ENCODE data around the gene CREB3.
A peak's percentile ranks its signal among the peaks of the same experiment; 100 is the strongest.

CREB3 gene

DNA sequence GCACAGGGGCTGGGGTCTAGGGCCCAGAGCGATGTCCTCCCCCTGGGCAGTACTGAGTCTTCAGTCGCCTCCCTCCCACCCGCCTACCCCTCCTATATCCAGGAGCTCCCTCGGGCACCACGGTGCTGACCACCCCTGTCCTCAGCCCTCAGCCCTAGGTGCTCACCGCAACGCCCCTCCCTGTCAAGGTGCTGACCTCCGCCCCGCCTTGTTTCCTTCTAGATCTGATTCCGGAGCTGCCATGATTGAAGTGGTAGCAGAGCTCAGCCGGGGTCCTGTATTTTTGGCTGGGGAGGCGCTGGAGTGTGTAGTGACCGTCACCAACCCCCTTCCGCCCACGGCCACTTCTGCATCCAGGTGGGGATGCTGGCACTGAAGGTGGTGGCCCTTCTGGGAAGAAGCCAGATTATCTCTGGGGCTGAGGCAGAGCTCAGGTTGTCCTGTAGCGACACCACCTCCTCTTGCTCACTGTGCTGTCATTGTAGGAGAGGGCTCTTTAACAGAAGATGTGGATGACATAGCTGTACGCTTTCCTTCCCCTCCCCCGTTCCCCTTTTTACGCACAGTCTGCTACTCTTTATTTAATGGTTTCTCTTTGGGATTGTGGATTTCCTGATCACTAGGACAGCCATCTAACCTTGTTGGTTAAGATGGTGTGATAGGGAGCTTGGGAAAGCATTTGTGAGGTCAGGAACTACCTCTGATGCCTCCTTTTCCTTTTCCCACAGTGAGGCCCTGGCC lies 17.2 kb downstream of the CREB3 start:
- no peak for DNase-seq (ENCODE audit: low read depth)

DNA sequence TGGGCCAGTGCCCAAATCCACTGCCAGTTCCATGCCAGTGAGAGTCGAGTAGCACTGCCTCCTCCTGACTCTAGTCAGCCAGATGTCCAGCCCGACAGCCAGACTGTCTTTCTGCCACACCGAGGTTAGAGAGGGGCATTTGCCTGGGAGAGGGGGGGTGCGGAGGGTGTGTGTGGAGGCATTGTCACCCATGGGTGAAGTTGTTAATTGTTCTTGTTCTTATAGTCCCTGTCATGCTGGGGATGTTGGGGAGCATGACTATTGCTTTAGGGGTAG lies 17.7 kb downstream of the CREB3 start:
- DNase-seq (ENCODE audit: low read depth), result no peak

- DNase-seq (ENCODE audit: low read depth), result no peak
Measured at GRCh38 chr9:35753466-35753865, 21.0 kb downstream of the CREB3 start.

DNA sequence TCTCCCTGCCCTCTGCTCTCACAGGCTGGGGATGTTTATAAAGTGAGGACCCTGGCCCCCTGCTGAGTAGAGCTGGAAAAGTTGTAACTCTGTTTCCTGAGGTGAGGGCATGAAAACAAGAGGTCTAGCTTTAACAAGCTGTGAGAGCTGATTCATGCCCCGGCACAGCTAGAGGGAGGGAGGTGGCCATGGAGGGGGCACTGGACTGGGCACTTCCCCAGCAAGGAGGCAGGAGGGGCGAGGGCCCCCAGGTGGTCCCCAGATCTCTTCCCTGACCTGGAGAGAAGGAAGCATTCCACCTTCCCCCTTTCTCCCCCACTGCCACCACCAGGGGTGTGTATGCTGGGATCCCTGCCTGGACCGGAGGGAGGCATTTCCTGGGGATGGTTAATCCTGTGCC lies 21.8 kb downstream of the CREB3 start, which contains the start of gene MSMP:
Gene MSMP (minus strand): TSS at position 13 of the 400 bp plus-strand sequence. CDS start 147 bp downstream, outside the sequence.
- DNase-seq (ENCODE audit: low read depth), result no peak

DNA sequence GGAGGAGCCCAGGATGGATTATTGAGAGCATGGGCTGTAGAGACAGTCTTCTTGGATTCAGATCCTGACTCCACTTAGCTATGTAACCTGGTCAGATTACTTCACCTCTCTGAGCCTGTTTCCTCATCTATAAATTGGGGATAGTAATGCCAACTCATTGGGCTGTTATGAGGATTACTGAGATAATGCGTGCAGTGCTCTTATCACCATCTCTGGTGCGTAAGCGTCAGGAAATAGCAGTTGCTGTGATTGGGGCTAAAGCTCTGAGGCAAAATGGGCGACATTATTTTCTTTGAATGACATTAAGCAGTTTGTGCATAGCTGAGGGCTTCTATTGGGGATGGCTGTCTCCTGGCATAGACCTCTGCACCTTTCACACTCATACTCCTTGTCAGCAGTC lies 22.6 kb downstream of the CREB3 start:
- no peak for DNase-seq (ENCODE audit: low read depth)

GRCh38 chr9:35756275-35757225 lies 24.1 kb downstream of the CREB3 start:
- no peak for DNase-seq (ENCODE audit: low read depth)

GRCh38 chr9:35757226-35757891 lies 24.9 kb downstream of the CREB3 start:
- DNase-seq (ENCODE audit: low read depth), result no peak

- no peak for DNase-seq (ENCODE audit: low read depth)
Measured at GRCh38 chr9:35757892-35758275, 25.4 kb downstream of the CREB3 start.

GRCh38 chr9:35758475-35759050 lies 26.1 kb downstream of the CREB3 start:
- no peak for DNase-seq (ENCODE audit: low read depth)

DNA sequence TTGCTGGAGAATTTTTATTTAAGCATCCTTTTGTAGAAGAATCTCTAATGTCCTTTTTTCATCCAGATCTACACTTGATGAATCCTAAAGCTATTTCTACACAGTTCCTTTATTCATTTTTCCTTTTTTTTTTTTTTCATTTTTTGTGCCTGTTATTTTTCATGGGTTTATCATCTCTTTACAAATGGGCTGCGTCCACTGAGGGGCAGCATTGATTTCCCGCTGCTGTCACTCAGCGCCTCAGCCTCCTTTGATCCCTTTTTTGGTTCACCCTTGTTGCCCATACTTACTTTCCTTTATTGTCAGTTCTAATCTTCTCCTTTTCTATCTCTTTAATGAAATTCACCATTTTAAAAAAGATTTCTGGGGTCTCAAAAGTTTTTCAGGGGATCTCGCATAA lies 27.3 kb downstream of the CREB3 start:
- DNase-seq (ENCODE audit: low read depth), result no peak

- peak; percentile 76 for DNase-seq (ENCODE audit: low read depth)
Measured at GRCh38 chr9:35760651-35761050, 28.2 kb downstream of the CREB3 start.

- DNase-seq (ENCODE audit: low read depth), result no peak
Measured at GRCh38 chr9:35763181-35763580, 30.7 kb downstream of the CREB3 start.

DNA sequence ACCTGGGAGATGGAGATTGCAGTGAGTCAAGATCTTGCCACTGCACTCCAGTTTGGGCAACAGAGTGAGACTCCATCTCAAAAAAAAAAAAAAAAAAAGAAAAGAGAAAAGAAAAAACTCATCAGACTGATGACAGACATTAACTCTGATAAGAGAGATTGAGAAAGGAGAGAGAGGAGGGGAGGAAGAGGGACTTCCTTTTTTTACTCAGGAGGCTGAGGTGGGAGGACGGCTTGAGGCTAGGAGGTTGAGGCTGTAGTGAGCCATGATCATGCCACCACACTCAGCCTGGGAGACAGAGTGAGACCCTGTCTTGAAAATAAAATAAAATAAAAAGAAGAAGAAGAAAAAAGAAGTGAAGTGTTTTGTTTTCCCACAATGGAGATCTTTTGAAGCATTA lies 31.3 kb downstream of the CREB3 start:
- DNase-seq (ENCODE audit: low read depth), result no peak

DNA sequence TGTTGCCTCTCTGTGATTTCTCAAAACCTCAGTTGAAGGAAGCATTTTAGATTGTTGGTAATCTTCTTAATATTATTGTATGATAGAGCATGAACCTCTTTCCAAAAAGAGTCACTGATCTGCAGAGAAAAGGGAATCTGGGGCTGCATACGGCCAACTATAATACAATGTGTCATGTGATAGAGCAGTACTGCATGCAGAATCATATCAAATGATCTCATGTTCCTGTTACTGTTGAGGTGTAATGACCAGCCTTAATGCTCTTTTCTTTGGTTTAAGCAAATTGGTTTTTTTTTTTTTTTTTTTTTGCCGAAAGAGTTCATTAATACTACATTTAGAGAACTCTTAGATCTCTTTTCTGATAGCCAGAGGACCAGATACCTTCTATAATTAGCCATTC lies 34.5 kb downstream of the CREB3 start:
- no peak for DNase-seq (ENCODE audit: low read depth)

GRCh38 chr9:35767458-35767857 lies 35.0 kb downstream of the CREB3 start:
- no peak for DNase-seq (ENCODE audit: low read depth)

GRCh38 chr9:35769763-35770162 lies 37.3 kb downstream of the CREB3 start:
- DNase-seq (ENCODE audit: low read depth), result no peak

- DNase-seq (ENCODE audit: low read depth), result no peak
Measured at GRCh38 chr9:35771075-35771433, 38.6 kb downstream of the CREB3 start.

DNA sequence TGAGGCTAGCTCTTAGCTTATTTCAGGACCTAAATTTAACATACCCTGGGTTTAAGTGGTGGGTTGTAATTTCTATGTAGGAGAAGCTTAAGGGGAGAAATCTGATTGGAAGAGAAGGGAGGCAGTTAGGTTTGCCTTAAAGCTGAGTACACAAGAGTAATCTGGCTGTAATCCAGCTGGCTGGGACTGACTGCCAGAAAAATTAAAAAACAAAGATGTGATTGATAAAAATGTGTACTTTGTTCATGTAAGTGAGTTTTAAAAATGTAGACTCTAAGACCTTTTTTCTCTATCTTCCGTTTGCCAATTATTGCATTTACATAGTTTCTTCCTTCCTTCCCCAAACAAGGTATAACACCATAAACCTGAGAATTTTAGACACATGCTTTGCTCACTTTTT lies 39.1 kb downstream of the CREB3 start:
- no peak for DNase-seq (ENCODE audit: low read depth)

DNA sequence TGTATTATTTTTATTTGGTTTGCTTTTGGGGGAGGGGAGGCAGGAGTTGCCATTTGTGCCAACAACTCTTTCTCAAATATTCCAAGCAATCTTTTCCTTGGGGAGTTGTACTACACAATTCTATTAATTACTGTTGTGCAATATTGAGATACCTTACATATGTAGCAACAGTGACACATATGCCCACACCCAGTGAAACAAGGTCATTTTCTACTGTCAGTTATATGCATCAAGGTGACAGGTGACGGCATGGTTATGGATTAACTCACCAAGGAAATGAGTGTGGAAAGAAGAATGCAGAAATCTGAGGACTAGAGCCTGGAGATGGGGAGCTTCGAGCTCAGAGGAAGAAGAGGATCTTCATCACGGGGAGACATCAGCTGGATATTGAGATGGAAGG lies 39.5 kb downstream of the CREB3 start:
- DNase-seq (ENCODE audit: low read depth), result no peak

- no peak for DNase-seq (ENCODE audit: low read depth)
Measured at GRCh38 chr9:35774907-35775635, 42.6 kb downstream of the CREB3 start.

DNA sequence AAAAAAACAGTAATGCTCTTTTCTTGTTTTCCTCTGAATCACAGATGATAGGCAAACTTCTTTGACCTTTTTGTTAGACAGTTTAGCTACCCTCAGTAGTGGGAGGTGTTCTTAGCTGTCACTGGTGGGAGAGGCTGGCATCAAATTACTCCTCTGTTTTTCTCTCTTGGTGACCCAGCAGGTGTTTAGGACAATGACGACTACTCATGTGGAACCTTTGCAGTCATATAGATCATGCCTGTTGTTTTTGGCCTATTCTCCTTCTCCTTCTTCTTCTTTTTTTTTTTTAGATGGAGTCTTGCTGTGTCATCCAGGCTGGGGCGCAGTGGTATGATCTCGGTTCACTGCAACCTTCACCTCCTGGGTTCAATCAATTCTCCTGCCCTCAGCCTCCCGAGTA lies 43.6 kb downstream of the CREB3 start:
- DNase-seq (ENCODE audit: low read depth), result no peak

- no peak for DNase-seq (ENCODE audit: low read depth)
Measured at GRCh38 chr9:35778496-35778895, 46.0 kb downstream of the CREB3 start.

All from stromal cell of bone marrow (primary cell).